ENCODE data around the gene TMEM87A.

DNA sequence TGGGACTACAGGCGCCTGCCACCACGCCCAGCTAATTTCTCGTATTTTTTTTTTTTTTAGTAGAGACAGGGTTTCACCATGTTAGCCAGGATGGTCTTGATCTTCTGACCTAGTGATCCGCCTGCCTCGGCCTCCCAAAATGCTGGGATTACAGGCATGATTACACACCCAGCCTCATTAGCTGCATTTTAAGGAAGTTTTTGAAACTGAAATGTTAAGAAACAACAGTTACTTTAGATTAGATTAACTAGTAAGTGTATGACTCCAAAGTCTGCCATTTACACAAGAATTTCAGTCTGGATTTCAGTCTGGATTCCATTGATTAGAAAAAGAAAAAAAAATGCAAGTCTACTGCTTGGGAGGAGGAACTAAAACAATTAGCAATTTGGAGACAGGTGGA is 40.6 kb downstream of the TMEM87A start:
- TF ChIP-seq EZH2 (IDR thresholded peaks at IDR 0.05): no peak
- no peak for TF ChIP-seq POLR2AphosphoS5 (IDR thresholded peaks at IDR 0.05; ENCODE audit: borderline replicate concordance, low read depth, low read length)
- TF ChIP-seq FOXP2 (optimal IDR thresholded peaks at IDR 0.05; ENCODE audit: control extremely low read depth, extremely low read length, insufficient read depth): no peak

All from SK-N-MC (cell line).